Measurements from ENCODE around the gene RHOH. TPM values are rescaled to one million over a fixed set of nuclear protein-coding genes. Genes with fewer than 3 reads are reported as not detected.
A peak's percentile ranks its signal among the peaks of the same experiment; 100 is the strongest.

Gene RHOH
- total and polyA plus RNA-seq, 10 of the 15 experiments (the other 5 are each of a cell fraction or from before 2014, with no cell fraction given) = 46.5 to 120 (median 57.9) TPM

- SMC1A ChIA-PET (ENCODE audit: uncharacterized antibody, unreplicated experiment) = interaction anchor here (1.0 to 20.3 kb wide), 15 partner anchors 9 to 133 kb away, joined by 3 to 374 read pairs (median 10); partner anchors contain the start of gene RHOH
- Histone ChIP-seq H3K79me2 (ENCODE audit: control insufficient read depth, insufficient read depth, low read length) (peaks cover 22% of the 10 kb centered on the region), H3K27me3 (replicated peaks in 1 of 2; ENCODE audit: control insufficient read depth in 2 of 2, insufficient read depth in 2 of 2, low read length in 1 of 2) (no peaks in the 10 kb centered on the region), H3K4me2 (ENCODE audit: control insufficient read depth, insufficient read depth) (peak overlapping the region; percentile 60), H3K9me3 (replicated peaks; ENCODE audit: control insufficient read depth, insufficient read depth, low read length) (no peaks in the 10 kb centered on the region), H3K4me1 (ENCODE audit: control insufficient read depth, insufficient read depth, low read length) (peaks cover 41% of the 10 kb centered on the region), H4K20me1 (ENCODE audit: control insufficient read depth, insufficient read depth) (no peaks in the 10 kb centered on the region), H3K36me3 (ENCODE audit: control insufficient read depth in 2 of 2, insufficient read depth in 2 of 2, low read length in 1 of 2) (no peaks in the 10 kb centered on the region), H2AFZ (ENCODE audit: control insufficient read depth, low read depth, low read length) (peak overlapping the region; percentile 45), H3K4me3 (no peak overlapping the region), H3K9ac (ENCODE audit: control insufficient read depth, insufficient read depth, low read length) (peak overlapping the region; percentile 54), H3K27ac (ENCODE audit: control insufficient read depth, insufficient read depth) (peak overlapping the region; percentile 89)
- FAIRE-seq = no peak
- POLR2A ChIA-PET = interaction anchor here (0.6 to 7.3 kb wide), 11 partner anchors 9 to 436 kb away, joined by 3 to 102 read pairs (median 4); partner anchors contain the start of gene RHOH
- BruUV-seq (replicated peaks) = TSS peak; percentile 83
- RAD21 ChIA-PET (ENCODE audit: unreplicated experiment) = interaction anchor here (1.1 to 18.0 kb wide), 12 partner anchors 13 to 133 kb away, joined by 4 to 356 read pairs (median 34); partner anchors contain the start of genes N4BP2 and RHOH
- WGBS (ENCODE audit: insufficient coverage, insufficient replicate concordance, low lambda C conversion rate, missing lambda C conversion rate) = 30% methylated on average over 12 of the region's 12 CpGs
- CTCF ChIA-PET = interaction anchor here (1.0 to 11.5 kb wide), 13 partner anchors 11 to 143 kb away, joined by 3 to 121 read pairs (median 4); no protein-coding TSS in a partner anchor
- intact Hi-C loops (cut with micrococcal nuclease; ENCODE audit: unreplicated experiment) = loop anchor here (2.0 kb wide), 3 partner anchors 13 to 45 kb away; no protein-coding TSS in a partner anchor
- ATAC-seq = peak; percentile 48
- no peak for DNase-seq (ENCODE audit: low read depth, low spot score)
- in situ Hi-C loops (cut with MboI) = loop anchor here (25.0 kb wide), 1 partner anchor 1372 kb away; the partner anchor contains the start of gene TLR1
- 0 out of 2 replicates have a peak, but pooled peaks have one; percentile 20 for TF ChIP-seq PAX5 (IDR thresholded peaks at IDR 0.05; ENCODE audit: borderline replicate concordance, low read depth, low read length)
- TF ChIP-seq STAT3 (IDR thresholded peaks at IDR 0.05; ENCODE audit: low read depth, low read length) = no peak
- no peak for TF ChIP-seq BCLAF1 (IDR thresholded peaks at IDR 0.05)
- peak; percentile 79 for TF ChIP-seq FOXM1 (IDR thresholded peaks at IDR 0.05; ENCODE audit: low read depth, low read length)
- peak; percentile 3; the same call in 1 of the 2 replicates for TF ChIP-seq SMC3 (IDR thresholded peaks at IDR 0.05; ENCODE audit: borderline replicate concordance, low read length)
- 0 out of 2 replicates have a peak, but pooled peaks have one; percentile 1 for TF ChIP-seq RAD21 (IDR thresholded peaks at IDR 0.05; ENCODE audit: insufficient read depth, low read depth, low read length)
- no peak for TF ChIP-seq ESRRA (IDR thresholded peaks at IDR 0.05; ENCODE audit: low read length)
- TF ChIP-seq LARP7 (IDR thresholded peaks at IDR 0.05) = 0 out of 2 replicates have a peak, but pooled peaks have one; percentile 16
- no peak for TF ChIP-seq BRCA1 (IDR thresholded peaks at IDR 0.05; ENCODE audit: low read depth, low read length)
- peak; percentile 68 for TF ChIP-seq PML (IDR thresholded peaks at IDR 0.05; ENCODE audit: low read length)
- peak; percentile 48 to 51; a peak in 3 of 4 replicates for TF ChIP-seq IKZF2 (IDR thresholded peaks at IDR 0.05)
- no peak for TF ChIP-seq POU2F2 (IDR thresholded peaks at IDR 0.05; ENCODE audit: borderline replicate concordance, low read depth, low read length)
- TF ChIP-seq RUNX3 (IDR thresholded peaks at IDR 0.05; ENCODE audit: low read length) = peak; percentile 94
- TF ChIP-seq NFIC (IDR thresholded peaks at IDR 0.05; ENCODE audit: low read depth, low read length) = peak; percentile 82
- TF ChIP-seq SMAD5 (IDR thresholded peaks at IDR 0.05; ENCODE audit: low read depth) = no peak
- no peak for TF ChIP-seq KLF5 (IDR thresholded peaks at IDR 0.05; ENCODE audit: partially characterized antibody)
- TF ChIP-seq YY1 (IDR thresholded peaks at IDR 0.05; ENCODE audit: low read depth, low read length) = 0 out of 2 replicates have a peak, but pooled peaks have one; percentile 62
- TF ChIP-seq HDGF (IDR thresholded peaks at IDR 0.05) = peak; percentile 66; the same call in 1 of the 2 replicates
- TF ChIP-seq EGR1 (IDR thresholded peaks at IDR 0.05; ENCODE audit: borderline replicate concordance in 1 of 2, low read depth in 2 of 2, low read length in 2 of 2) = no peak
- peak; percentile 26; the same call in 1 of the 2 replicates for TF ChIP-seq SMARCA5 (IDR thresholded peaks at IDR 0.05)
These were observed 13.0 kb upstream of the RHOH start for GRCh38 chr4:40183615-40184411.

All from GM12878 (cell line).